GM19452 (cell line): ENCODE data around the gene GOLGA6L2.
"Not testable (repeated sequence)": the region's sequence is repeated elsewhere in the genome, so short reads cannot be mapped to it uniquely, and the experiment has no call there.

Experiments used
- ATAC-seq: cut with Tn5 transposase; IDR thresholded peaks from one replicate; pipeline ENCODE4 v1.9.1; 2021; ENCODE audit not compliant: unreplicated experiment

GOLGA6L2 gene

GRCh38 chr15:23447107-23447500 is at the start of gene GOLGA6L2:
Gene GOLGA6L2, minus strand, starts transcription at chr15:23447243. Its CDS starts 62 bp downstream, at chr15:23447181.
- ATAC-seq, result no peak

GRCh38 chr15:23484870-23485269 is 37.8 kb upstream of the GOLGA6L2 start:
- ATAC-seq, result no peak

- ATAC-seq, result no peak
Measured at GRCh38 chr15:23483821-23484299, 36.8 kb upstream of the GOLGA6L2 start.

GRCh38 chr15:23482764-23483489 is 35.9 kb upstream of the GOLGA6L2 start:
- ATAC-seq, result no peak

GRCh38 chr15:23482228-23482627 is 35.2 kb upstream of the GOLGA6L2 start:
- no peak for ATAC-seq

GRCh38 chr15:23477920-23478319 is 30.9 kb upstream of the GOLGA6L2 start:
- ATAC-seq, result no peak

- ATAC-seq, result no peak
Measured at GRCh38 chr15:23472678-23473077, 25.6 kb upstream of the GOLGA6L2 start.

- ATAC-seq, result no peak
Measured at GRCh38 chr15:23472033-23472432, 25.0 kb upstream of the GOLGA6L2 start.

- no peak for ATAC-seq
Measured at GRCh38 chr15:23467110-23467600, 20.1 kb upstream of the GOLGA6L2 start.

GRCh38 chr15:23457890-23458289 is 10.8 kb upstream of the GOLGA6L2 start:
- ATAC-seq, result no peak

- no peak for ATAC-seq
Measured at GRCh38 chr15:23446215-23447106, 582 bp downstream of the GOLGA6L2 start.

GRCh38 chr15:23444269-23444668 is 2.8 kb downstream of the GOLGA6L2 start:
- no peak for ATAC-seq

- ATAC-seq, result no peak
Measured at GRCh38 chr15:23441204-23441603, 5.8 kb downstream of the GOLGA6L2 start.

- ATAC-seq, result no peak
Measured at GRCh38 chr15:23440596-23440995, 6.4 kb downstream of the GOLGA6L2 start.

- no peak for ATAC-seq
Measured at GRCh38 chr15:23439513-23439912, 7.5 kb downstream of the GOLGA6L2 start.

GRCh38 chr15:23438816-23439466 is 8.1 kb downstream of the GOLGA6L2 start:
- no peak for ATAC-seq

- no peak for ATAC-seq
Measured at GRCh38 chr15:23437673-23438072, 9.4 kb downstream of the GOLGA6L2 start.

GRCh38 chr15:23437146-23437545 is 9.9 kb downstream of the GOLGA6L2 start:
- ATAC-seq, result no peak

GRCh38 chr15:23436421-23436820 is 10.6 kb downstream of the GOLGA6L2 start:
- ATAC-seq, result no peak

GRCh38 chr15:23434699-23435098 is 12.3 kb downstream of the GOLGA6L2 start:
- ATAC-seq, result not testable (repeated sequence)

- not testable (repeated sequence) for ATAC-seq
Measured at GRCh38 chr15:23425327-23425726, 21.7 kb downstream of the GOLGA6L2 start.
